Gastrocnemius medialis (tissue), 4 donors: ENCODE measurements around the gene CARM1.
A peak's percentile ranks its signal among the peaks of the same experiment; 100 is the strongest.

Source experiments
- POLR2A ChIP-seq, 2 donors: fragments of 450-650 bp; IDR thresholded peaks; one replicate each; pipeline ENCODE4 v1.6.1; 2017; ENCODE audit warnings: antibody characterized with exemption in 2 of 2, mild to moderate bottlenecking in 2 of 2, moderate library complexity in 2 of 2
- TF ChIP-seq, protein P1 (sequence below), 5 experiments: fragments of 450-650 bp in 3 of 5; fragments of 200-600 bp in 2 of 5; sonication (generic) in 2 of 5; IDR thresholded peaks in 4 of 5; conservative IDR thresholded peaks in 1 of 5; 1 replicate in 4 of 5; 2 replicates in 1 of 5; pipeline ENCODE4 v1.5.1; 2016 to 2019; ENCODE audit warnings: antibody characterized with exemption in 5 of 5, mild to moderate bottlenecking in 3 of 5, moderate library complexity in 3 of 5

DNA sequence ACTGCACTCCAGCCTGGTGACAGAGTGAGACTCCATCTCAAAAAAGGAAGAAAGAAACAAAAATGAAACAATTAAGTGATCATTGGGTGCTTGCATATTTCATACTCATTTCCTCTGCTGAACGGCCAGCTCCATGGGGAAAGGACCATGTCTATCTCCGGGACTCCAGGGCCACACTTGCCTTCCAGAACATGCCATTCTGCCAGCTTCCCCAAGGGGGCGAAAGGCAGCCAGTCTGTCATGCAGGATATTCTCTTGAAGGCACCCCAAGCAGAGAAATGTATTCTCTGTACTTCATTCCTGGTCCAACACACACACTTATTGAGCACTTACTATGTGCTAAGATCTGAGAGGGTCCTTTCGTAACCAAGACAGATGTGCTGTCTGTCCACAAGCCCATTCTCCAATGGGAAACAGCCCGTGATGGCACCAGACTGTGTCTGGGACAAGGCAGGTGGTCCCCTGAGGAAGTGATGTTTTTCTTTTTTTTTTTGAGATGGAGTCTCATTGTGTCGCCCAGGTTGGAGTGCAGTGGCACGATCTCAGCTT is 10.2 kb upstream of the CARM1 start:
- TF ChIP-seq, protein P1, sequence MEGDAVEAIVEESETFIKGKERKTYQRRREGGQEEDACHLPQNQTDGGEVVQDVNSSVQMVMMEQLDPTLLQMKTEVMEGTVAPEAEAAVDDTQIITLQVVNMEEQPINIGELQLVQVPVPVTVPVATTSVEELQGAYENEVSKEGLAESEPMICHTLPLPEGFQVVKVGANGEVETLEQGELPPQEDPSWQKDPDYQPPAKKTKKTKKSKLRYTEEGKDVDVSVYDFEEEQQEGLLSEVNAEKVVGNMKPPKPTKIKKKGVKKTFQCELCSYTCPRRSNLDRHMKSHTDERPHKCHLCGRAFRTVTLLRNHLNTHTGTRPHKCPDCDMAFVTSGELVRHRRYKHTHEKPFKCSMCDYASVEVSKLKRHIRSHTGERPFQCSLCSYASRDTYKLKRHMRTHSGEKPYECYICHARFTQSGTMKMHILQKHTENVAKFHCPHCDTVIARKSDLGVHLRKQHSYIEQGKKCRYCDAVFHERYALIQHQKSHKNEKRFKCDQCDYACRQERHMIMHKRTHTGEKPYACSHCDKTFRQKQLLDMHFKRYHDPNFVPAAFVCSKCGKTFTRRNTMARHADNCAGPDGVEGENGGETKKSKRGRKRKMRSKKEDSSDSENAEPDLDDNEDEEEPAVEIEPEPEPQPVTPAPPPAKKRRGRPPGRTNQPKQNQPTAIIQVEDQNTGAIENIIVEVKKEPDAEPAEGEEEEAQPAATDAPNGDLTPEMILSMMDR (IDR thresholded peaks at IDR 0.05 in 4 of 5, conservative IDR thresholded peaks at IDR 0.05 in 1 of 5) = peak in 1 of 5 experiments; percentile 18
- TF ChIP-seq POLR2A (IDR thresholded peaks at IDR 0.05) = no peak
